H1 (cell line): Measurements from ENCODE around the gene TRAPPC3. TPM values are rescaled to one million over a fixed set of nuclear protein-coding genes. Genes with fewer than 3 reads are reported as not detected.

Source experiments
- CTCF ChIA-PET: fragments of 300-600 bp; sonication (Branson Sonifier 250); formaldehyde crosslinking; loops from one replicate; lab custom pipeline; 2021; ENCODE audit not compliant: partially characterized antibody; lab: Charles Lee
- POLR2A ChIA-PET: fragments of 300-600 bp; sonication (Branson Sonifier 250); formaldehyde crosslinking; loops from one replicate; lab custom pipeline; 2021; ENCODE audit warnings: inconsistent platforms; ENCODE audit not compliant: partially characterized antibody; lab: Charles Lee
- DNase-seq, 2 experiments: peaks; one replicate each; pipeline versions ENCODE4 v3.0.0 to v3.0.0-alpha.2; 2010 to 2022; ENCODE audit warnings: low spot score in 2 of 2, low read depth in 1 of 2, mixed read lengths in 1 of 2
- FAIRE-seq: peaks from 2 replicates; lab custom pipeline; 2011; peaks lifted over from hg19 to GRCh38; lab: Jason Lieb, UNC
- H2AFZ ChIP-seq: 2 replicates; pipeline ENCODE4 v1.8.1; 2012; ENCODE audit warnings: low read length, inconsistent platforms
- H2AK5ac ChIP-seq: 2 replicates; pipeline ENCODE4 v1.6.1; 2013; ENCODE audit warnings: low read depth, low read length
- H2BK120ac ChIP-seq: replicated peaks from 2 replicates; pipeline ENCODE3; 2013; ENCODE audit warnings: low read depth, low read length, inconsistent platforms
- H2BK12ac ChIP-seq: 2 replicates; pipeline ENCODE4 v1.6.1; 2013; ENCODE audit warnings: low read depth, low read length
- H2BK15ac ChIP-seq: 2 replicates; pipeline ENCODE4 v1.6.1; 2013; ENCODE audit warnings: low read length
- H2BK20ac ChIP-seq: 2 replicates; pipeline ENCODE4 v1.6.1; 2013; ENCODE audit warnings: low read length
- H2BK5ac ChIP-seq: 2 replicates; pipeline ENCODE4 v1.6.1; 2013; ENCODE audit warnings: low read depth, low read length
- H3K14ac ChIP-seq: 2 replicates; pipeline ENCODE4 v1.6.1; 2013; ENCODE audit warnings: inconsistent platforms; ENCODE audit not compliant: insufficient read length
- H3K18ac ChIP-seq: 2 replicates; pipeline ENCODE4 v1.6.1; 2013; ENCODE audit warnings: low read length; ENCODE audit errors: extremely low read depth
- H3K23ac ChIP-seq: 2 replicates; pipeline ENCODE4 v1.6.1; 2013; ENCODE audit warnings: inconsistent platforms; ENCODE audit not compliant: insufficient read length
- H3K23me2 ChIP-seq: 2 replicates; pipeline ENCODE4 v1.6.1; 2013; ENCODE audit warnings: low read depth, low read length
- H3K27ac ChIP-seq: 2 replicates; pipeline ENCODE4 v1.6.1; 2011; ENCODE audit warnings: low read depth, low read length, inconsistent platforms
- H3K27me3 ChIP-seq, 4 experiments: replicated peaks in 1 of 4; 1 replicate in 1 of 4; 2 replicates in 3 of 4; pipeline versions ENCODE4 v1.6.1 to v1.8.1; 2011 to 2013; ENCODE audit warnings: low read length in 3 of 4, mild to moderate bottlenecking in 3 of 4, inconsistent platforms in 2 of 4, mixed read lengths in 2 of 4, moderate library complexity in 1 of 4; ENCODE audit not compliant: control insufficient read depth in 3 of 4, insufficient read depth in 3 of 4; ENCODE audit errors: extremely low read depth in 1 of 4
- H3K36me3 ChIP-seq, 4 experiments: 2 replicates each; pipeline versions ENCODE4 v1.6.1 to v1.8.1; 2011 to 2013; ENCODE audit warnings: mild to moderate bottlenecking in 4 of 4, low read length in 3 of 4, moderate library complexity in 2 of 4, control low read depth in 1 of 4, inconsistent platforms in 1 of 4; ENCODE audit not compliant: insufficient read depth in 4 of 4, control insufficient read depth in 2 of 4
- H3K4ac ChIP-seq: replicated peaks from 2 replicates; pipeline ENCODE3; 2013; ENCODE audit warnings: low read length, low read depth, mixed read lengths, inconsistent platforms; ENCODE audit not compliant: insufficient read length
- H3K4me1 ChIP-seq, 4 experiments: replicated peaks in 1 of 4; 1 replicate in 1 of 4; 2 replicates in 3 of 4; pipeline versions ENCODE4 v1.6.1 to v1.8.1; 2011 to 2013; ENCODE audit warnings: low read length in 3 of 4, inconsistent platforms in 2 of 4, mixed read lengths in 1 of 4; ENCODE audit not compliant: insufficient read depth in 4 of 4, control insufficient read depth in 3 of 4
- H3K4me2 ChIP-seq, 2 experiments: 2 replicates each; pipeline versions ENCODE4 v1.6.1 to v1.8.1; 2011 to 2013; ENCODE audit warnings: low read depth in 2 of 2, low read length in 2 of 2, control low read depth in 1 of 2, inconsistent platforms in 1 of 2, mild to moderate bottlenecking in 1 of 2; ENCODE audit not compliant: insufficient read depth in 1 of 2
- H3K4me3 ChIP-seq, 4 experiments: fragments of 200-600, 300-600 bp in 1 of 4; sonication (generic), shearing (Covaris generic), sonication (Bioruptor Twin) in 1 of 4; 2 replicates each; pipeline versions ENCODE4 v1.5.1 to v1.8.1; 2011 to 2016; ENCODE audit warnings: low read length in 4 of 4, low read depth in 3 of 4, control low read depth in 2 of 4, inconsistent platforms in 2 of 4, mild to moderate bottlenecking in 2 of 4, mixed read lengths in 1 of 4, moderate library complexity in 1 of 4; ENCODE audit not compliant: insufficient read depth in 2 of 4; ENCODE audit errors: extremely low read depth in 1 of 4
- H3K56ac ChIP-seq: replicated peaks from 2 replicates; pipeline ENCODE3; 2013; ENCODE audit warnings: low read depth, mild to moderate bottlenecking, mixed read lengths, low read length, inconsistent platforms; ENCODE audit not compliant: insufficient read length
- H3K79me1 ChIP-seq: 2 replicates; pipeline ENCODE4 v1.6.1; 2013; ENCODE audit warnings: low read depth, low read length, control low read depth
- H3K79me2 ChIP-seq, 2 experiments: 2 replicates each; pipeline versions ENCODE4 v1.6.1 to v1.8.1; 2012 to 2013; ENCODE audit warnings: low read length in 2 of 2, mild to moderate bottlenecking in 2 of 2, inconsistent platforms in 1 of 2; ENCODE audit not compliant: insufficient read depth in 2 of 2, control insufficient read depth in 1 of 2
- H3K9ac ChIP-seq, 4 experiments: replicated peaks in 1 of 4; 1 replicate in 1 of 4; 2 replicates in 3 of 4; pipeline versions ENCODE4 v1.6.1 to v1.8.1; 2011 to 2013; ENCODE audit warnings: low read depth in 3 of 4, low read length in 3 of 4, control low read depth in 2 of 4, mild to moderate bottlenecking in 2 of 4, moderate library complexity in 2 of 4, inconsistent platforms in 1 of 4; ENCODE audit errors: extremely low read depth in 1 of 4
- H3K9me3 ChIP-seq, 2 experiments: 2 replicates each; pipeline versions ENCODE4 v1.6.1 to v1.8.1; 2012 to 2013; ENCODE audit warnings: mild to moderate bottlenecking in 2 of 2, moderate library complexity in 2 of 2, control low read depth in 1 of 2, inconsistent platforms in 1 of 2, low read depth in 1 of 2, low read length in 1 of 2, mixed read lengths in 1 of 2; ENCODE audit not compliant: insufficient read depth in 2 of 2
- H4K20me1 ChIP-seq, 2 experiments: replicated peaks in 1 of 2; 2 replicates each; pipeline versions ENCODE3 to v1.8.1; 2011 to 2013; ENCODE audit warnings: inconsistent platforms in 2 of 2, low read length in 2 of 2, mild to moderate bottlenecking in 1 of 2; ENCODE audit not compliant: insufficient read depth in 2 of 2, control insufficient read depth in 1 of 2
- H4K5ac ChIP-seq: 2 replicates; pipeline ENCODE4 v1.6.1; 2013; ENCODE audit warnings: low read length, low read depth, mixed read lengths, inconsistent platforms; ENCODE audit not compliant: insufficient read length
- H4K8ac ChIP-seq: 2 replicates; pipeline ENCODE4 v1.8.0; 2013; ENCODE audit warnings: mild to moderate bottlenecking, moderate library complexity, low read length, inconsistent platforms; ENCODE audit not compliant: insufficient read depth; ENCODE audit errors: extremely low read depth
- H4K91ac ChIP-seq: replicated peaks from 2 replicates; pipeline ENCODE3; 2013; ENCODE audit warnings: low read length, mixed read lengths, inconsistent platforms; ENCODE audit not compliant: insufficient read length
- CTBP2 ChIP-seq: IDR thresholded peaks from 2 replicates; pipeline ENCODE4 v1.7.0; 2011; ENCODE audit warnings: borderline replicate concordance, mild to moderate bottlenecking, moderate library complexity, mixed read lengths, low read length; ENCODE audit not compliant: insufficient read depth, insufficient read length
- KDM4A ChIP-seq: IDR thresholded peaks from one replicate; pipeline ENCODE4 v1.7.1; 2012; ENCODE audit warnings: low read depth, mild to moderate bottlenecking, moderate library complexity, low read length, inconsistent platforms; ENCODE audit not compliant: severe bottlenecking
- PHF8 ChIP-seq: fragments of 200-600 bp; sonication (generic); conservative IDR thresholded peaks from 2 replicates; pipeline ENCODE4 v1.7.1; 2012; ENCODE audit warnings: low read depth, mild to moderate bottlenecking, inconsistent platforms, low read length, moderate library complexity
- RAD21 ChIP-seq, 2 experiments: IDR thresholded peaks in 1 of 2; conservative IDR thresholded peaks in 1 of 2; 2 replicates each; pipeline ENCODE4 v1.6.1; 2011; ENCODE audit warnings: low read depth in 2 of 2, low read length in 2 of 2, improper control_type of control experiment in 1 of 2, inconsistent platforms in 1 of 2, mild to moderate bottlenecking in 1 of 2, moderate library complexity in 1 of 2
- RXRA ChIP-seq: IDR thresholded peaks from 2 replicates; pipeline ENCODE4 v1.6.1; 2011; ENCODE audit warnings: low read depth, mild to moderate bottlenecking, low read length, moderate library complexity; ENCODE audit not compliant: insufficient read depth
- SIRT6 ChIP-seq: IDR thresholded peaks from one replicate; pipeline ENCODE4 v1.7.1; 2012; ENCODE audit warnings: low read length, inconsistent platforms
- SP2 ChIP-seq: IDR thresholded peaks from 2 replicates; pipeline ENCODE4 v1.6.1; 2012; ENCODE audit warnings: mild to moderate bottlenecking, low read length, inconsistent platforms
- SP4 ChIP-seq: IDR thresholded peaks from 2 replicates; pipeline ENCODE4 v1.6.1; 2012; ENCODE audit warnings: low read length, inconsistent platforms
- SUZ12 ChIP-seq: fragments of 200-600 bp; sonication (generic); IDR thresholded peaks from 2 replicates; pipeline ENCODE4 v1.6.1; 2012; ENCODE audit warnings: mild to moderate bottlenecking, inconsistent platforms, low read length, moderate library complexity, mixed read lengths
- WGBS, 2 experiments: shearing (Covaris generic) in 1 of 2; methylation state at CpG; one replicate each; pipeline versions ENCODE4 v1.1.6 to v1.1.7; 2013 to 2015; ENCODE audit warnings: low lambda C conversion rate in 2 of 2, mixed read lengths in 2 of 2, inconsistent platforms in 1 of 2, low coverage in 1 of 2, missing lambda C conversion rate in 1 of 2; ENCODE audit not compliant: insufficient replicate concordance in 2 of 2, insufficient coverage in 1 of 2, insufficient read length in 1 of 2; ENCODE audit errors: extremely low coverage in 1 of 2, missing lambda C conversion rate in 1 of 2; 5-methylcytosine and 5-hydroxymethylcytosine counted together
- polyA plus RNA-seq, 7 experiments: library from polyadenylated mRNA; depleted of rRNA in 3 of 7; stranded (reverse) in 5 of 7; unstranded in 2 of 7; fragments of >200 nt in 5 of 7; fragments of 200-250 nt in 2 of 7; gene quantifications; 1 replicate in 5 of 7; 2 replicates in 1 of 7; 4 replicates in 1 of 7; pipeline versions ENCODE4 v1.2.1 to v1.2.3, GENCODE V29; 2011 to 2013; ENCODE audit warnings: missing spikeins in 2 of 7, mixed read lengths in 2 of 7
- total RNA-seq: library from RNA; stranded (reverse); fragmentation: NEBNext Ultra II Directional; extraction: Animal tissue kit (Norgen Biotek cat#: 25700); gene quantifications from 2 replicates; pipeline ENCODE4 v1.2.1, GENCODE V29; 2021

Gene TRAPPC3
- total and polyA plus RNA-seq, 2 of the 8 experiments (the other 6 are each of a cell fraction or from before 2014, with no cell fraction given): 47.8 to 51.0 TPM

DNA sequence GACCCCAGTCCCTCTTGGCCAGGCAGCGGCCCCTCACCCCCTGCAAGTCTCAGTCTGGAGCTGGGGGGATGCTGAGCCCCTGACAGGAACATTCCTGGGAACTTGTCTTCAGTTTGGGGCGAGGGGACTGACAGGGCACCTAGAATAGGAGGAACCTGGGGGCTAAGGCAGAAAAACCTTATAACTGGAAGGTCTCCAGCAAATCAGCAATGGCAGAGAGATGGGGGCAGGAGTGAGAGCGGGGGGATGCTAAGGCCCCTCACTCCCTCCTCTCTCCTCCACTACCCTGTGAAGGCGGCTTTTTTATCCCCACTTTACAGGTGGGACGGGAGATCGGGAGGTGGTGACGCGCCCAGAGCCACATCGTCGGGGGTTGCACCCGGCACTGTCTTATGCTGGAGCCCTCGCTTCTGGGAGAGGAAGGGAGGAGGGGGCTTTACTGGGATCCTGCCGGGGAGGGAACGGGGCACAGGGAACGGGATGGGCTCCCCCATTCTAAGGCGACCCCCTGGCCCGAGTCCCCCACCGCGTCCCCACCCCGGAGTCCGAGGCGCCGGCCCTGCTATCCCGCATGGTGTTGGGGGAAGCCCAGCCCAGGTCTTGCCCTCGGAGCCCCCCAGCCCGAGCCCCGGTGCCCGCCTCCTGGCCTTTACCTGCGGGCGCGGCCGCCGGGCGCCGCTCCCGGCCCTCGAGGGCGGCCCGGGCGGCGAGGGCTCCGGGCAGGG lies 24.7 kb downstream of the TRAPPC3 start:
- Histone ChIP-seq H2BK5ac (no peak overlapping the region), H2BK120ac (no peak overlapping the region), H2AFZ (no peak overlapping the region), H4K5ac (no peak overlapping the region), H3K23me2 (peaks cover 16% of the 10 kb centered on the region; the same call in 1 of the 2 replicates), H3K14ac (no peak overlapping the region), H3K79me2 (no peaks in the 10 kb centered on the region), H3K23ac (no peak overlapping the region), H3K18ac (no peak overlapping the region; the same call in 1 of the 2 replicates), H3K4me2 (peak overlapping the region; percentile 40 to 67), H3K27me3 (peaks cover 16 to 38% (median 30%) of the 10 kb centered on the region in 4 experiments), H2BK20ac (no peak overlapping the region), H3K27ac (no peak overlapping the region), H3K79me1 (no peaks in the 10 kb centered on the region), H3K4me1 (peaks cover 0 to 11% (median 5%) of the 10 kb centered on the region in 4 experiments; a peak in 5 of 7 replicates), H2BK15ac (no peak overlapping the region), H3K4ac (no peak overlapping the region), H4K8ac (no peak overlapping the region), H2BK12ac (no peak overlapping the region), H4K91ac (no peak overlapping the region), H3K9me3 (no peaks in the 10 kb centered on the region), H3K36me3 (no peaks in the 10 kb centered on the region), H3K56ac (no peak overlapping the region), H3K9ac (no peak overlapping the region), H2AK5ac (no peak overlapping the region), H4K20me1 (peaks cover 0 to 5% of the 10 kb centered on the region in 2 experiments), H3K4me3 (peak overlapping the region; percentile 27 to 61 (median 29))
- 14% methylated on average over 27 of the region's 42 CpGs; no CpG with 5 or more reads in 1 of the 2 experiments for WGBS, 2 experiments
- DNase-seq (peak in 1 of 2 experiments; percentile 63), FAIRE-seq (no peak)
- TF ChIP-seq RXRA (no peak), CTBP2 (no peak), PHF8 (0 out of 2 replicates have a peak, but pooled peaks have one; percentile 14), KDM4A (no peak), SIRT6 (no peak), SP2 (no peak), SUZ12 (0 out of 2 replicates have a peak, but pooled peaks have one; percentile 22), RAD21 (IDR thresholded peaks at IDR 0.05 in 1 of 2, conservative IDR thresholded peaks at IDR 0.05 in 1 of 2; ENCODE audit: low read depth in 2 of 2, low read length in 2 of 2) (no peak), SP4 (no peak)
- ChIA-PET POLR2A (no interaction called here), CTCF (interaction anchor here (0.8 to 3.2 kb wide), 5 partner anchors 10 to 25 kb away, joined by 3 to 15 read pairs (median 3); no protein-coding TSS in a partner anchor)
